NCI-H146 (cell line): ENCODE data around the gene DYDC2.
"Not testable (repeated sequence)": the region's sequence is repeated elsewhere in the genome, so short reads cannot be mapped to it uniquely, and the experiment has no call there.

ENCODE experiments used
- DNase-seq: peaks from one replicate; lab custom pipeline; 2025; lab: John Stamatoyannopoulos, UW

Gene DYDC2

GRCh38 chr10:80414142-80414895 lies 57.7 kb downstream of the DYDC2 start:
- DNase-seq = peak; percentile 45

DNA sequence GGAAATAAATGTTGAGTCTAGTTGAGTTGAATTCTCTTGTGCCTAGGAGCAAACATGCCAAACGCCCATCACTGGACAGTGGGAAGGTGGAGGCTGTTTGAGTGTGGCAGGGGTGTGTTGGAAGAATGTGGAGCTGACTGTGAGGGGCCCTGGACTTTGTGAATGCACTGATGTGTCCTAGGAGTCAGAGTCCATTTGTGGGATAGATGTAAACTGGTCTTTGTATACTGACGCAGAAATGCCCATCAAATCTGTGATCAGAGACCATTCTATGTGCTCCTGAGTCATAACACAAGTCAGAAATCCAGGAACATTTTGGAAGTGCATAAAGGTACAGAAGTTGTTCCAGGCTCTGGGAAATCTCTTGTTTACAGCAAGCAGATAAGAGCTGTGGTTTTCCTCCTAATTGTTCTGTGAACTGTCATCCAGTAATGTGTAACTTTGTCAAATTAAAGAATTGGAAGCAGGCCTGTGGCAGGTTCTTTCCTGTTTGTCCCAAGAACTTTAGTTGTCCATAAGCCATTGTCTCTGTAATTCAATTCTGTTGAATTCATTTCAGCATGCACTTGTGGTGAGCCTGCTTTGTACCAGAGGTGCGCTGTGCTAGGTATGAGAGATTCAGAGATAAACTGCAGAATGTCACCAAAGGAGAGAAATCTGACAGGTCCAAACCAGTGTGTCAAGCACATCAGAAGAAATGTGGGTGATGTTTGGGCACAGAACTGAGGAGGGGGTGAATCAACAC lies 59.3 kb downstream of the DYDC2 start:
- DNase-seq = no peak

GRCh38 chr10:80416479-80417098 lies 60.0 kb downstream of the DYDC2 start:
- DNase-seq = no peak

GRCh38 chr10:80417256-80417655 lies 60.7 kb downstream of the DYDC2 start:
- DNase-seq = not testable (repeated sequence)
